Measurements from ENCODE around the gene TMEM229B.

Gene TMEM229B

DNA sequence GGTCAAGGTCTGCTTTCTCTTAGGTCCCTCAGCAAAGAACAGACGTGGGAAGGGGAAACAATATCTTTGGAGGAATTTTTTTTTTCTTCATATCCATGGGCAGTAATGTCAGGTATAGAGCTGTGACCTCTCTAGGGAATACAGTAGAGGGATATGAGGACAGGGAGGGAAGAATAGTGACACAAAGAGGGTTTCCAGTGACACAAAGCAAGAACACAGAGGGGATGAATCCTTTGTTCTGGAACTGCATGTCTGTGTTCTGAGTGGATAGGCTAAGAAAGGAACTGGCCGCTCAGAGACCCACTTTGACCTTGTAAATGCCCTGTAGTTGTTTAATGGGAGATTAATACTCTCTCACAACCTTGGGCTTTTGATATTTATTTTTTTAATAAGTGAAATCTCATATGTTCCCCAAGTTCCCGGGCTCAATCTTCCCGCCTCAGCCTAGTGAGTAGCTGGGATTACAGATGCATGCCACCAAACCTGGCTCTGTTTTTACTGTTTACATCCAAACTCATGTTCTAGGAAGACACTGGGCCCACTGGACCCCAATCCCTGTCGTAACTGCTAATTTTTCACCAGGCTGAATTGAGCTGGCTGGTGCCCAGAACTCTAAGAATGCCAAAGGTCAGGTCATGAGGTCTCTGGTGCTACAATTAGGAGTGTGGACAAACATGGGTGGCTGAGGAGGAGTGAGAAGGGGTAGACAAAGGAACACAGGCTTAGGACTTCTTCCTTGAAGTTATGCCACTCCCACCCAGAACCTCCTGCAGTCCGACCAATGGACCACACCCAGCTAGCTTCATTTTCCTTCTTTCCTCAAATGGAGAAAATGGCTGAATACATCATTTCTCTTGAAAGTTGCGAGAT is 35.5 kb upstream of the TMEM229B start:
- Mint-ChIP-seq H3K27me3 (peaks cover 34% of the 10 kb centered on the region), H3K36me3 (ENCODE audit: low read depth) (no peaks in the 10 kb centered on the region), H3K4me1 (ENCODE audit: low read depth) (no peaks in the 10 kb centered on the region), H3K27ac (no peak overlapping the region), H3K9me3 (no peaks in the 10 kb centered on the region), H3K4me3 (no peak overlapping the region)

DNA sequence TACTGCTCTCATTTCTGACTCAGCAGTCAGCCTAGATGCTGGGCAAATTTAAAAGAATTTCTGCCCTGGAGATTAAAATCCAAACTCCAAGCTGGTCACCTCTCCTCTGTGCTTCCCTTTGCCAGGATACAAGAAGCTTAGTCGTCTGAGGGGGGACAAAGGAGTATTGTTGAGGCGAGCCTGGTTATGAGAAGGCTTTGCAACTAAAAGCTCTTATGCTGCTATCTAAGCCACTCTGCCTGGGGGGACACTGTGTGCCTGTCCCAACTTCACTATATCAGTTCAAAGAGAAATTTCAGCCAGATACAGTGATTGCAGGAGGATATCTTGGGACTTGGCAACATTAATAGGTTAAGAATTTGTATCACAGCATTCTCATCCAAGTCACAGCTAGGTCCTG is 33.7 kb upstream of the TMEM229B start:
- Mint-ChIP-seq H3K4me3 (no peak overlapping the region), H3K27me3 (peaks cover 30% of the 10 kb centered on the region), H3K27ac (no peak overlapping the region), H3K36me3 (ENCODE audit: low read depth) (no peaks in the 10 kb centered on the region), H3K4me1 (ENCODE audit: low read depth) (no peaks in the 10 kb centered on the region), H3K9me3 (no peaks in the 10 kb centered on the region)

DNA sequence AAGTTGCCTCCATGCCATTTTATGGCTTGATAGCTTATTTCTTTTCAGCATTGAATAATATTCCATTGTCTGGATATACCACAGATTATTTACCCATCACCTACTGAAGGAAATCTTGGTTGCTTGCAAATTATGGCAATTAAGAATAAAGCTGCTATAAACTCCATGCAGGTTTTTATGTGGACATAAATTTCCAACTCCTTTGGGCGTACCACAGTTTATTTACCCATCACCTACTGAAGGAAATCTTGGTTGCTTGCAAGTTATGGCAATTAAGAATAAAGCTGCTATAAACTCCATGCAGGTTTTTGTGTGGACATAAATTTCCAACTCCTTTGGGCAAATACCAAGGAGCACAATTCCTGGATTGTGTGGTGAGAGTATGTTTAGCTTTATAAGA is 32.0 kb upstream of the TMEM229B start:
- Mint-ChIP-seq H3K36me3 (ENCODE audit: low read depth) (no peaks in the 10 kb centered on the region), H3K4me1 (ENCODE audit: low read depth) (peaks cover 10% of the 10 kb centered on the region), H3K9me3 (no peaks in the 10 kb centered on the region), H3K27ac (no peak overlapping the region), H3K27me3 (peaks cover 23% of the 10 kb centered on the region), H3K4me3 (no peak overlapping the region)

DNA sequence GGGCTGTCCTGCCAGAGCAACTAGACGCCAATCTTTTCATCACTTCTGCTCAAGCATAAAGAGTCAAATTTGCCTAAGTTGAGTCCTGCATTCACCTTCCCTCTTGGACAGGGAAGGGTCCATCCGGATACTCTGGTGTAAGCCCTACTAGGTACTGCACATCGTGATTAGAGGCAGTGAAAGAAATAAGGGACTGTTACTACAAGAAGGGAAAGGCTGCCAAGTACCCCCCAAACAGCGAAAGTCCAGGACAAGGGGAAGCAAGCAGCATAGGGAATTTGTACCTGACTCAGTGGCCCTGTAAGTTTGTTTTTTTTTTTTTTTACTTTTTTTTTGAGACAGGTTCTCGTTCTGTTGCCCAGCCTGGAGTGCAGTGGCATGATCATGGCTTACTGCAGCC is 30.9 kb upstream of the TMEM229B start:
- H3K27ac Mint-ChIP-seq, result no peak overlapping the region
- H3K9me3 Mint-ChIP-seq, result no peaks in the 10 kb centered on the region
- no peaks in the 10 kb centered on the region for H3K36me3 Mint-ChIP-seq (ENCODE audit: low read depth)
- peaks cover 10% of the 10 kb centered on the region for H3K4me1 Mint-ChIP-seq (ENCODE audit: low read depth)
- no peak overlapping the region for H3K4me3 Mint-ChIP-seq
- H3K27me3 Mint-ChIP-seq, result peaks cover 16% of the 10 kb centered on the region

DNA sequence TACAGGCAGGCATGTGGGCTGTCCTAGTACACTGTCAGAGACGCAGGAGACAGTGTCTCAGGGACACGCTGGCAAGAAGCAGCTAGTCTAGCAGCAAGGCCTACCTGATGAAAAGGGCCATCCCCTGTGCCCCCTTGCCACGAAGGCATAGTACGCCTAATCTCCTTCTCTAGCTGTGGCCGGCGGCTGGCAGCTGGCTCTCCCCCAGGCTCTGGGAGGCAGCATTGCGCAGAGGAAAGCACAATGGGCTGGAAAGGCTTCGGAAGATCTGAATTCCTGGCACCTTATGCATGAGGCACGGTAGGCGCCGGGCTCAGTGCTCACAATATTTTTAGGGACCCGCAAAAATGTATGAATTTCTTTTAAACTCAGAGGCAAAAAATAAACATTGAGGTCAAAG is 28.6 kb upstream of the TMEM229B start:
- Mint-ChIP-seq H3K4me1 (ENCODE audit: low read depth) (peaks cover 23% of the 10 kb centered on the region), H3K36me3 (ENCODE audit: low read depth) (no peaks in the 10 kb centered on the region), H3K9me3 (no peaks in the 10 kb centered on the region), H3K4me3 (no peak overlapping the region), H3K27me3 (peaks cover 4% of the 10 kb centered on the region), H3K27ac (no peak overlapping the region)

DNA sequence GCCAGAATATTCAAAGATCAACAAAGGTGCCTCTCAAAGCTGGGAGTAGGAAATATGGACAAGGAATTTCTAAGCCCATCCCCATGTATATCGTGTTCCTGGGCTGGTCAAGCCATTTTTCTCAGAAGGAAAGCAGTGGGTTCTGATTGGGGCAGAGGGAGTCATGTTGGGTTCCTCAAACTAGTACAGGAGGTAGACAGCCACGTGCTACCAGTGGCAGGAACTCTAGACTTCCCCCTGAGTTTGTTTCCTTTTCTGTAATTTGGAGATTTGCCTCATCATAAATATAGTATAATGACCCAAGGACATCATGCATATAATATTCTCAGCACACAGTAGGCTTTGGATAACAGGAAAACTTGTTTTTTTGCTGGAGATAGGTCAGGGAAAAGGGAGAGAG is 28.2 kb upstream of the TMEM229B start:
- Mint-ChIP-seq H3K9me3 (no peaks in the 10 kb centered on the region), H3K4me3 (no peak overlapping the region), H3K27me3 (peaks cover 4% of the 10 kb centered on the region), H3K36me3 (ENCODE audit: low read depth) (no peaks in the 10 kb centered on the region), H3K4me1 (ENCODE audit: low read depth) (peaks cover 23% of the 10 kb centered on the region), H3K27ac (no peak overlapping the region)

DNA sequence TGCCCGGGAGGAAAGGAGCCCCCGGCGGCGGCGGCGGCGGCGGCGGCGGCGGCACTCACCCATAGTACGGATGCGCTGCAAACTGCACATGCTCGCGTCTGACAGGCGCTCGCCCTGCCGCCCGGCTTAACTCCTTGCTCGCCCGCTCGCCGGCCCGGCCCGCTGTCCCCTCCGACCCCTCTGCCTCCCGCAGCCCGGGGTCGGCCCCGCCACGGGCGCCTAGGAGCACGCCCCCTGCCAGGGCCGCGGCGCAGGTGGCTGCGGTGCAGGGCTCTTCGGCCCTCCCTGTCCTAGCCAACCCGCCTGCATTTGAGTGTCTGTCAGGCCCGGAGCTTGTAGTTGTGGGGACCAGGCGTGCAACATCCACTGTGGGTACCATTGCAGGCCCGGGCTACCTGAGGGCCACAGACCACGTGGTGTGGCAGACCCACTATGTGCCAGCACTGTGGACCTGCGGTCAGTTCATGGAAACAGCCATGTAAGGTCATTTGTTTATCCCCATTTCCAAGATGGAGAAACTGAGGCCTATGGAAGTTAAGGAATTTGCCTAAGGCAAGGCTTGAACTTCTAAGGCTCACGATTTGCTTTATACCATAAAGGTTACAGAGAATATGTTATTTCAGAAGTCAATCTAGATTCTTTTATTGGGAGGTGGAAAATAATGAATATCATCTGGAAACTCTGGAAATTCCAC is 27.0 kb upstream of the TMEM229B start:
- Mint-ChIP-seq H3K36me3 (ENCODE audit: low read depth) (no peaks in the 10 kb centered on the region), H3K4me1 (ENCODE audit: low read depth) (peaks cover 31% of the 10 kb centered on the region), H3K4me3 (peak overlapping the region; percentile 69), H3K9me3 (no peaks in the 10 kb centered on the region), H3K27me3 (peaks cover 4% of the 10 kb centered on the region), H3K27ac (peak overlapping the region; percentile 28)

DNA sequence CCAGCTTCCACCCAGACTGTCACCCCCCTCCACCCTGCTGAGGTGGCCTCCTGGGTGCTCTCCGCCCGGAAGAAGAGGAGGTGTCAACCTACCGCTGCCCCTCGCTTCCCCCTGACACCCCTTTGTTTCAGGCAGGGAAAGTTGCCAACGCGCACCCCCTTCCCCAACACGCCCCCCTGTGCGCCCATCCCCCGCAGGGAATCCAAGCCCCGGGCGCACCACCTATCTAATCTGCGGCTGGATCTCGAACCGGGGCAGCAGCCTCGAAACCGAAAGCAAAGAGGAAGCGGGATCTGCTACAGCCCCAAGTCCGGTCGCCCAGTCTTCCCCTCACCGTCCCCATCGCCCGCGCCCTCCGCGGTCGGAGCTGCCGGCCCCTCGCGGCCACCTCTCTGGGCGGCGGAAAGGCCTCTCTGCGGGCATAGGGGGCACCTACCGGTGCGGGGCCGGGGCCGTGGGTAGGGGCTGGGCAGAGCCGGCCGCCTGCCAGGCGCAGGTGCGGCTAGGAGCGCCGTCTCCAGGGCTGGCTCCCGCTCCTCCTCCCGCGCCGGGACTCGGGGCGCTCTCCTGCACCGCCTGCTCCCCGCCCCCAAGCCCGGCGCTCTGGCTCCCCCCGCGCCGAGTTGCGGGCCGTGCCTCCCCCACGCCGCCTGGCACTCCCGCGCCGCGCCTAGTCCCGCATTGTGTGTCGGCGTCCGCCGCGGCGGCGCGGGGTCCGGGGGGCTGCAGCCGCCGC is 26.3 kb upstream of the TMEM229B start:
- Mint-ChIP-seq H3K27me3 (no peaks in the 10 kb centered on the region), H3K36me3 (ENCODE audit: low read depth) (no peaks in the 10 kb centered on the region), H3K9me3 (no peaks in the 10 kb centered on the region), H3K4me3 (peak overlapping the region; percentile 80), H3K27ac (no peak overlapping the region), H3K4me1 (ENCODE audit: low read depth) (peaks cover 31% of the 10 kb centered on the region)

DNA sequence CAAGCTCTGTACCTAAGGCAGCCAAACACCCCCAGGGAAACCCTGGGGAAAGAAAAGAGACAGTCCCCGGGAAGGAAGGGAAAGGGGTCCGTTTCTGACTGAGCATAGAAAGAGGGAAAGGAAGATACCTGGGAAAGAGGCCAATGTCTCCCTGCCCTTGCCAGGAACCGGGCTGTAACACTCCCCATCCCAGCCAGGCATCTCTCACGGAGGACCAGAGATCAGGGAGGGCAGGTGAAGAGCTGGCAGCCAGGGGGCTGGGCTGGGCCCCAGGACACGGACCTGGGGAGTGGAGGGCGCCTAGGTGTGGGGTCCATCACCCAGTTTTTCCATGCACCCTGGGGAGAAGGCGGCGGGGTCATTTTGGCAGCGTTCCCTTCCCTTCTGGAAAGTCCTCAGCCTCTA is 25.7 kb upstream of the TMEM229B start:
- Mint-ChIP-seq H3K4me1 (ENCODE audit: low read depth) (peaks cover 31% of the 10 kb centered on the region), H3K9me3 (no peaks in the 10 kb centered on the region), H3K27me3 (no peaks in the 10 kb centered on the region), H3K27ac (peak overlapping the region; percentile 13), H3K4me3 (peak overlapping the region; percentile 80), H3K36me3 (ENCODE audit: low read depth) (no peaks in the 10 kb centered on the region)

DNA sequence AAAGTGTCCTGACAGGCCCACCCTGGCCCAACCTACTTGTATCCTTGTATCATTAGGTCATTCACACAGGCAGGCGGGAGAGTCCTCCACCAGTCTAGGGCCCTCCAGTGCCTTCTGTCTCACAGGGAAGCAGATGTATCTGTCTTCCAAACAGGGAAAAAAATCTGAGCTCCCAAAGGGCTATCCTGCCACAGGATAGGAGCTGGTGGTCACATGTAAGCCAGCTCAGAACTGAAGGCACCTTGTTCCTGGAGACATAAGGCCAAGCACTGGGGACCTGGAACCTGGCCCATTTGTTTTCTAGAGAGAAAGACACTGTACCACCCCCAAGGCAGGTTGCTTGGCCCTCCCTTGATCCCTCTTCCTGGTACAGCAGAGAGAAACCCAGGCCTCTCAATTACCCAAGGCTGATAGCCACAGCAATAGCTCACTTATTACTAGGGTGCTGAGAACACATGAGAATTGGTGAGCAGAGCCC is 25.1 kb upstream of the TMEM229B start:
- no peaks in the 10 kb centered on the region for H3K36me3 Mint-ChIP-seq (ENCODE audit: low read depth)
- H3K4me3 Mint-ChIP-seq, result peak overlapping the region; percentile 71
- H3K4me1 Mint-ChIP-seq (ENCODE audit: low read depth), result peaks cover 31% of the 10 kb centered on the region
- no peaks in the 10 kb centered on the region for H3K9me3 Mint-ChIP-seq
- peak overlapping the region; percentile 13 for H3K27ac Mint-ChIP-seq
- no peaks in the 10 kb centered on the region for H3K27me3 Mint-ChIP-seq

DNA sequence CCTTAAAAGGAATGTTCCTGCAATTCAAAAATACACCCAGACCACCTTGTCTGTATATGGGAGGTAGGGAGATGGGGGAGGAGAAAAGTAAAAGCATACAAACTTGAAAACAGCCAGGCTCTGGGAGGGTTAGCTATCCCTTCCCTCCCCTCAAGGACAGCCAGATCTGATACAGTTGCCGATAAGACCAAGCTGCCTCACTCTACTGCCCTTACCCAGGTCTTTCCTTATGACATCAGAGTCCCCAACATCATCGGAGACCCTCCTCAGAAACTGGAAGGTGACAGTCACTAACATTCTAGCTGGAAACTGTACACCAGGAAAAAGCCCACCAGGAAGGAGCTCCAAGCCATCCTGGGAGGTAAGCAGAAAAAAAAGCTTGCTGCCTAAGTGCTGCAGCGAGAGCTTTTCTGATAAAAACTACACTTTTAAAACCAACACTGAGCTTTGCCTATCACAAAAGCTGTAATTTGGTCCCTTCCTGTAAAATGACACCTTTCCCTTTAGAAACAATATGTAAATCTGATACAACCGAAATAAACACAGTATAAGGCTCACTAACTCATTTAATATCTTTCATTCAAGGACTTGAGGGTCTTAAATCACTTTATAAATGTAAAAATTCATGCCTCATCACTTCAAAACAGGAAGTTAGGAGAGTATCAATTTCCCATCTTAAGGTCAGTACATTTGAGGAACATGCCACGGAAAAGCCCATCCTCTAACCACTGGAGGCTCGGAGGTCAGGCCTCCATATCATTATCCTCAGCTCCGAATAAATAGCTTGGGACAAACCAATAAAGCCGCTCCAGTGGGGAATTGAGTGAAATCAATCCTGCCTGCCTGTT is 24.2 kb upstream of the TMEM229B start:
- no peaks in the 10 kb centered on the region for H3K27me3 Mint-ChIP-seq
- H3K4me1 Mint-ChIP-seq (ENCODE audit: low read depth), result peaks cover 31% of the 10 kb centered on the region
- no peak overlapping the region for H3K27ac Mint-ChIP-seq
- no peaks in the 10 kb centered on the region for H3K36me3 Mint-ChIP-seq (ENCODE audit: low read depth)
- no peaks in the 10 kb centered on the region for H3K9me3 Mint-ChIP-seq
- no peak overlapping the region for H3K4me3 Mint-ChIP-seq

DNA sequence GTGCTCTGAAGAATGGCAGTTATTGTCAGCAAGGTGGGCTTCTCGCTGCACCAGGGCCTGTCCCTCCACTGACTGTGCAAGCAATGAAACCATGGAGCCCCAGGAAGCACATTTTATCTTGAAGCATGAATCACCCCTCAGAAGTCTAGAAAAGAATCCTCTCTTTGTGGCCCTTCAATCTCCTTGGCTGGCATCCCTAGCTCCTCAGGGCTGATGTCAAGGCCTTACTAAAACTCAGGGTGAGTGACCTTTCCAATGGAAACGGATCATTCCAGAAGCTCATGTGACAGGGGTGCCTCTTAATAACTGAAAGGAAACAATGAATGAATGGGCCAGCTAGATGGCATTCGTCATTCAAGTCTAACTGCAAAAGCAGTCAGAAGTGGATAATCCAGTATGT is 22.3 kb upstream of the TMEM229B start:
- Mint-ChIP-seq H3K4me1 (ENCODE audit: low read depth) (peaks cover 24% of the 10 kb centered on the region), H3K36me3 (ENCODE audit: low read depth) (no peaks in the 10 kb centered on the region), H3K27ac (no peak overlapping the region), H3K27me3 (no peaks in the 10 kb centered on the region), H3K9me3 (no peaks in the 10 kb centered on the region), H3K4me3 (no peak overlapping the region)

DNA sequence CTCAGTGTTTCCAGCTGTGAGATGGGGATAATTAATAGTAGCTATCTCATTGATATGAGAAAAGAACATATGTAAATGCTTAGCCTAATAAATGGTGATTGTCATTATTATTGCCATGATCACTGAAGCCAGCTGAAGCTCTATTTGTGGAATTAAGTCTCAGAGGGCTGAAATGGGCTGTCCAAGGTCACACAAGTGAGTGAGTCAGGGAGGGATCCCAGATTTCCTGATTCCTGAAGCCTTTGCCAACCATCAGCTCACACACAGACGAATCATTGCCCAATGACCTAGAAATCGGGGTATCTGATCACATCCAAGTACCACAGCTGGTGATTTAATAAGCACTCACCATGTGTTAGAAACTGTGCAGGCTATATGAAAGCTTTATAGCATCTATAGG is 21.6 kb upstream of the TMEM229B start:
- H3K4me1 Mint-ChIP-seq (ENCODE audit: low read depth), result peaks cover 21% of the 10 kb centered on the region
- no peak overlapping the region for H3K4me3 Mint-ChIP-seq
- H3K9me3 Mint-ChIP-seq, result no peaks in the 10 kb centered on the region
- no peaks in the 10 kb centered on the region for H3K36me3 Mint-ChIP-seq (ENCODE audit: low read depth)
- H3K27ac Mint-ChIP-seq, result no peak overlapping the region
- H3K27me3 Mint-ChIP-seq, result no peaks in the 10 kb centered on the region

DNA sequence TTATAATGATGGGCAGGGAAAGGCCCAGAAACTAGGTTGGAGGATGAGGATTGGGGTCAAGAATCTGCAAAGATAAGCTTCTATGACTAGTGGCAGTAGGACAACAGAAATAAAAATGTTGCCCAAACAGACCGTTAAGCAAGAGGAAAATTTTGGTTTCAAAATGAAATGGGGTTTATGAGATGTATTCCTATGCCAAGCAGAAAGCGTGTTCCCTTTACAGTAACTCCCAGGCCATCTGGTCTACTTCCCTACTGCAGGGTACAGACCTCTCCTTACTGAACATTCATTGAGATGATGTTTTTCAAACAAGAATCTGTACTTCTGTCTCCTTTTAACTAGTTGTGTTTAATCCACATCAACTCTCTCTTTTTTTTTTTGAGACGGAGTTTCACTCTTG is 20.4 kb upstream of the TMEM229B start:
- Mint-ChIP-seq H3K9me3 (no peaks in the 10 kb centered on the region), H3K27me3 (no peaks in the 10 kb centered on the region), H3K4me3 (no peak overlapping the region), H3K36me3 (ENCODE audit: low read depth) (no peaks in the 10 kb centered on the region), H3K4me1 (ENCODE audit: low read depth) (peaks cover 18% of the 10 kb centered on the region), H3K27ac (no peak overlapping the region)
